LNCAP (cell line): ENCODE results near the gene FAM149B1.

Source experiments
- TF ChIP-seq, protein P1 (sequence below): fragments of 450-650 bp; IDR thresholded peaks from 2 replicates; pipeline ENCODE4 v1.5.1; 2017; ENCODE audit warnings: mild to moderate bottlenecking

Gene FAM149B1

DNA sequence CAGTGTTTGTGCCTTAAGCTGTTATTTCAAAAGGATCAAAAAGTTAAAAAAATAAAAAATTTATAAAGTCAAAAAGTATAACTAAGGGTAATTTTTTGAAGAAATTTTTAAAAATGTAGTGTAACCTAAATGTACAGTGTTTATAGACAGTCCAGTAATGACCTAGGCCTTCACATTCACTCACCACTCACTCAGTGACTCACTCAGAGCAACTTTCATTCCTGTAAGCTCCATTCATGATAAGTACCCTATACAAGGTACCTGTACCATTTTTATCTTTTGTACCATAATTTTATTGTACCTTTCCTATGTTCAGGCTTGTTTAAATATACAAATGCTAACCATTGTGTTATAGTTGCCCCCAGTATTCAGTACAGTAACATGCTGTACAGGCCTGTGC lies 57.6 kb downstream of the FAM149B1 start:
- TF ChIP-seq, protein P1, sequence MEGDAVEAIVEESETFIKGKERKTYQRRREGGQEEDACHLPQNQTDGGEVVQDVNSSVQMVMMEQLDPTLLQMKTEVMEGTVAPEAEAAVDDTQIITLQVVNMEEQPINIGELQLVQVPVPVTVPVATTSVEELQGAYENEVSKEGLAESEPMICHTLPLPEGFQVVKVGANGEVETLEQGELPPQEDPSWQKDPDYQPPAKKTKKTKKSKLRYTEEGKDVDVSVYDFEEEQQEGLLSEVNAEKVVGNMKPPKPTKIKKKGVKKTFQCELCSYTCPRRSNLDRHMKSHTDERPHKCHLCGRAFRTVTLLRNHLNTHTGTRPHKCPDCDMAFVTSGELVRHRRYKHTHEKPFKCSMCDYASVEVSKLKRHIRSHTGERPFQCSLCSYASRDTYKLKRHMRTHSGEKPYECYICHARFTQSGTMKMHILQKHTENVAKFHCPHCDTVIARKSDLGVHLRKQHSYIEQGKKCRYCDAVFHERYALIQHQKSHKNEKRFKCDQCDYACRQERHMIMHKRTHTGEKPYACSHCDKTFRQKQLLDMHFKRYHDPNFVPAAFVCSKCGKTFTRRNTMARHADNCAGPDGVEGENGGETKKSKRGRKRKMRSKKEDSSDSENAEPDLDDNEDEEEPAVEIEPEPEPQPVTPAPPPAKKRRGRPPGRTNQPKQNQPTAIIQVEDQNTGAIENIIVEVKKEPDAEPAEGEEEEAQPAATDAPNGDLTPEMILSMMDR: no peak

DNA sequence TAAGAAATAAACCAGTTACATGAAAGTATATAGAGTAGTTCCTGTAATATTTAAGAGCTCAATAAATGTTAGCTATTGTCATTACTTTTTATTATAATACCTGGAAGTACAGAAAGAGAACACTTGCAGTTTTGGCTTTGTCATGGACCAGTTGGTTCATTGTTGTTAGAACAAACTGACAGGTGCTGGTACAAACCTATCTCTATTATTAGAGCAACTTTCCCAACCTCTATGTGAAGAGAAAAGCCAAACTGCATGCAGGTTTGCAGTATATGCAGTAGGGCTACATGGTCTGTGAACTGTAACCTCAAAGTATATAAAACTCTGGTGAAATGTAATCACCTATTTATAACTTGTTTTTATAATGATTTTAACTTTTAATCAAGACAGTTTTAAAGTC lies 58.7 kb downstream of the FAM149B1 start:
- TF ChIP-seq, protein P1: no peak

- TF ChIP-seq, protein P1: no peak
Observed at GRCh38 chr10:73228247-73228646, 60.3 kb downstream of the FAM149B1 start.

GRCh38 chr10:73229567-73229966 lies 61.6 kb downstream of the FAM149B1 start:
- TF ChIP-seq, protein P1: no peak

DNA sequence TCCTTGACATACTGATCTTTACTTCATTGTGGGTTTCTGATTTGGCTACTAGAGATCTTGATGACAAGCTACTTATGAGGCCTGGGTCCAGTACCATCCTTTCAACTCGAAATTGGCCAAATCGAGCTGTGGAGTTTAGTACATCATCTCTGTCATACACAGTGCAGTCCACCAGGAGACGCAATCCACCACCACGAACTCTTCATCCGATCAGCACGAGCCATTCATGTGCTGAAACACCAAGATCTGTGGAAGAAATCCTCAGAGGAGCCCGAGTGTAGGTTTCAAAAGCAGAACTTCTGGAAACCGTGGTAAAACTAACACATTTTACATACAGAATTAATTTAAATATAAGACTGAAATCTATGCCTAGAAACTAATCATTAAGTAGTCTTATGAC lies 65.0 kb downstream of the FAM149B1 start:
- TF ChIP-seq, protein P1: no peak

- TF ChIP-seq, protein P1: no peak
Observed at GRCh38 chr10:73233883-73234282, 66.0 kb downstream of the FAM149B1 start.

GRCh38 chr10:73234695-73235094 lies 66.8 kb downstream of the FAM149B1 start:
- TF ChIP-seq, protein P1: no peak

DNA sequence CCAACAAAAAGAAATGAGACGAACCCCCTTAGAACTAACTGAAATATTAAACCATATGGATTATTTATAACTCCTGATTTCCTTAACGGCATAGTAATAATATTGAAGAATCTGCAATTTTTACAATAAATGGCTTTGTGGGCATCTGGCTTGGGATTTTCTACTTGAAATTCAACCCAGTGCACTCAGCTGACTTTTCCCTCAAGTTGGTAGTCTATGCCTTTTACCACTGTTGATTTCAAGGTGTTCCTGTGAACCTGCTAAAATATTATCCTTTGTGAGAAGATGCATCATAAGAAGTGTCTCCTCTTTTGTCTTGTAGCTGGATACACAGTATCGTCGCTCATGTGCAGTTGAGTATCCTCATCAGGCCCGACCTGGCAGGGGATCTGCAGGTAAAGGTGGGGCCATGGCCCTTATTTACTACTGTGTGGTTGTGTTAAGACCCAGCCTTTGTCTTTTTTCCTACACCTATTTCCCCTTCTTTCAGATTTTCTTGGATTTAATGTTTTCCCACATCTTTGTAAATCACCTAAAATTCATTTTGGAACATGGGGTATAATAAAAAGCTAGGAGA lies 71.2 kb downstream of the FAM149B1 start:
- TF ChIP-seq, protein P1: no peak
